HL-60/S4 treated with phorbol 12-myristate 13-acetate at 8.2 ng/mL for 4 days and 3 days (cell line): ENCODE results near the gene HMCN2.

Experiments
- in situ Hi-C: fragments of 300-500 bp; cut with MboI; formaldehyde crosslinking; loops from 2 replicates; pipeline ENCODE4 v1.15.0; 2022; ENCODE audit warnings: low sequenced_read_pairs

The HMCN2 gene

DNA sequence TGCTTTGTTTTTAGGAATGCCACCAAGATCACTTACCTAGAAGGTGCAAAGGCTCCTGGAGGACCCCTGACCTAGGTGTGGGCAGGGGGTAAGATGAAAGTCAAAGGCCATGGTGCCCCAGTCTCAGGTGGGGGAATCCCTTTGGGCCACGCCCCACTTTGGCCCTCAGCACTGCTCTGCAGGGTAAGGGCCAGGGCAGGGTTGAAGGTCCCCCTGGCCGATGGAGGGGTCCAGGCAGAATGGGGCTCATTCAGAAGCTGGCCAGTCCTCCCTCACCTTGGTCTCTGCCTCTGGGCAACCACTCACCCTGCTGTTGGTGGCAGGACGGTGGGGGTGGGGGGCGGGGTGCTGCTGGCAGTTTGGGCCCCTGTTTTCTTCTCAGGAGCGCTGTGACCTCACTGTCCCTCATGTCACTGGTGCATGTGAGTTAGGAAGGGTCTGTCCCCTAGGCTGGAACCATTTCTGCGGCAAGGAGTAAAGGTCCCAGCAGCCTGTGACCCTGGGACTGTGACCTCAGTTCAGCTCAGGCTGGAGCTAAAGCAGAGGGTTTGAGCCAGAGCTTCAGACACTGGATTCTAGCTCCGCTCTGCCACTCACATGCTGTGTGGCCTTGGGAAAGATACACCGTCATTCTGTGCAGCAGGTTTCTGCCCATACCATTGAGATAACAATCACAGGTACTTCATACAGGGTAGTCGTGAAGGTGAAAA, 177.3 kb downstream of the HMCN2 start:
- in situ Hi-C loops, result no loop called here

DNA sequence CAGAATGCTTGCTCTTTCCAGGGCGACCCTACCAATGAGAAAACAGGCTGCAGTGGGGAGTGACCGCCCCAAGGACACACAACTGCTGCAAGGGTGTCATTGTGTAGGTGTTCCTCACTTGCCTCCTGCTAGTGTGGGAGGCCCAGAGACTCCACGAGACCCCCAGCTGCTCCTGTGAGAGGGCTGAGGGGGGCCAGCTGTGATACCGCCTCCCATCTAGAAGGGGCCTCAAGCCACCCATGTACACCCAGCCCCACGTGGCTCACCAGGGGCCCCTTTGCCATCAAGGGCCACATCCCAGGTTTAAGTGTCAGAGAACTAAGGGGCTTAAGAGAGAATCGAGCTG, 177.9 kb downstream of the HMCN2 start:
- in situ Hi-C loops, result no loop called here

GRCh38 chr9:130443840-130444492, 178.4 kb downstream of the HMCN2 start:
- in situ Hi-C loops, result no loop called here

GRCh38 chr9:130444565-130445221, 179.1 kb downstream of the HMCN2 start, which contains the start of gene ASS1:
TSS of gene ASS1 (plus strand) at chr9:130444961. CDS start at chr9:130452229, 7,268 bp downstream.
- in situ Hi-C loops, result no loop called here

GRCh38 chr9:130445268-130445983, 179.9 kb downstream of the HMCN2 start:
- in situ Hi-C loops, result no loop called here

DNA sequence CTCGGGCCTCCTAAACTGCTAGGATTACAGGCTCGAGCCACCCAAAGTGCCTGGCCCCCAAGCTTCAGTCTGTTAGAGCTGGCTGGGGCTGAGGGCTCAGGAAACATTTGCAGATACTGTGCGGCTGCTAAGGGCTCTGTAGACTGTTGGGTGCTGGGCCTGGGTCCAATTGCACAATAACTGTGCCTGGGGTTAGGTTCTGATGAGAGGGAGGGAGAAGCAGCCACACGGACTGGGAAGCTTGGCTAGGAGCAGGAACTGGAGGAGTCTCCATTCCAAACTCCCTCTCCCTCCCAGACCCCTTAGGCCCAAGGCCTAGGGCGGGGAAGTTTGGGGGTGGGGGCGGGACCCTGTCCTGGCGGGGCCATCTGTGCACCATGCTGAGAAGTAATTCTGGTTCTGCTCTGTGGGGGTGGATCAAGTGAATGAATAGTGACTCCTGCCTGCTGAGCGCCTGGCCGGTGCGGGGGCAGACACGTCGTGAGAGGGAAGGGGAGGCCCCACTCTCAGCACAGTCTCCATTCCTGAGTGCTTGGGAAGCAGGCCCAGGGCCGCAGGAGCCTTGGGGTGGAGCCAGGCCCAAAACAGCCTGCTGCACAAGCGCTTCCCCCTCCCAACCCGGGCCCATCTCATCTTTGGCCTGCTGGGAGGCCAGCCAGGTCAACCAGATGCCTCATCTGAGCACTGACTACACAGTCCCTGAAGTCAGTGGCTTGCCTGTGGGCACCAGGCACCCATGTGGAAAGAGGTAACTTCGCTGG, 180.7 kb downstream of the HMCN2 start:
- in situ Hi-C loops, result no loop called here

DNA sequence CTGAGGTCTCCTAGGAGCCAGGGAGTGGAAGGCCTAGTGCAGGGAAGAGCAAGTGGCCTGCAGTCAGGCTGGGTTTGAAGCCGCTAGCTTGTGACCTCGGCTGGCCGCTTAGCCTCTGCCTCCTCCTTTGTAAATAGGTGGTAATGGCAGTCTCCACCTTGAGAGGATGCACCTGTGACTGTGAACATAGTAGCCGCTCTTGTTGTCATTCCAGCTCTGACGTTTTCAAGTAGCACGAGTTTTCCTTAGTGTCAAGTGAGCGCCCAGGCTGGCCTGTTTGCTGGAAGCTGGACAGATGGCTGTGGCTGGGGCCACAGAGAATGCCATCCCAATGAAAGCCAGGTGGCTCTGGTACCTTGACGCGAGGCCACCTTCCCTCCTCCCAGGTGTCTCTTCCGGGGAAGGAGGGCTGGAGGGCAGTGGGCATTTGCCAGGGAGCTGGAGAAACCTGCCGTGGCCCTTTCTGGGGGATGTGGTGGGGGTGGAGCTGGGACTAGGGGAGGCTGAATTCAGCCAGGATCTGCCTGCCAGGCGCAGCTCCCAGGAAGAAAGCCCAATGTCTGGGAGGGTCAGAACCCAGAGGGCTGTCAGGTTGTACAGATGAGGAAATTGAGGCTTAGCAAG, 181.7 kb downstream of the HMCN2 start:
- in situ Hi-C loops, result no loop called here

DNA sequence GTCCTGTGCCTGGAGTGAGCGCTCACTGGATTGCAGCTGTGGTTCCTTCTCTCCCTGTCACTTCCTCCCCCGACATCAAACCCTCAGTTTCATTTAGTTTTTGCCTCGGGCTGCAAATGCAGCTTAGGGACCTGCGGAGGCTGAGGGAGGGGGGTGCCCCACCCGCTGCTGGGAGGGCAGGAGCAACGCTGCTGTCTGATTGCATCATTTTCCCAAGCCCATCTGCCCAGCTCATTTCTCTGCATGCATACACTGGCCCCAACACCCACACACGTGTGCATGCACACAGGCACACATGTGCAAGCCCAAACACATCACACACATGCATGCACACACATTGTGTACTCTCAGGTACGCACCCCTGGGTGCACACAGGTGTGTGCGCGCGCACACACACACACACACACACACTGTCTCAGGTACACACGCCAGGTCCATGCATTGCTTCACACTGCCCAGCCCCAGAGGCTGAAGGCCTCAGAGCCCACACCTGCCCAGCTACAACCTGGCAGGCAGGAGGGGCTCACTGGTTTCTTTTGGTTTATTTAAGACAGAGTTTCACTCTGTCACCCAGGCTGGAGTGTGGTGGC, 182.6 kb downstream of the HMCN2 start:
- in situ Hi-C loops, result no loop called here

DNA sequence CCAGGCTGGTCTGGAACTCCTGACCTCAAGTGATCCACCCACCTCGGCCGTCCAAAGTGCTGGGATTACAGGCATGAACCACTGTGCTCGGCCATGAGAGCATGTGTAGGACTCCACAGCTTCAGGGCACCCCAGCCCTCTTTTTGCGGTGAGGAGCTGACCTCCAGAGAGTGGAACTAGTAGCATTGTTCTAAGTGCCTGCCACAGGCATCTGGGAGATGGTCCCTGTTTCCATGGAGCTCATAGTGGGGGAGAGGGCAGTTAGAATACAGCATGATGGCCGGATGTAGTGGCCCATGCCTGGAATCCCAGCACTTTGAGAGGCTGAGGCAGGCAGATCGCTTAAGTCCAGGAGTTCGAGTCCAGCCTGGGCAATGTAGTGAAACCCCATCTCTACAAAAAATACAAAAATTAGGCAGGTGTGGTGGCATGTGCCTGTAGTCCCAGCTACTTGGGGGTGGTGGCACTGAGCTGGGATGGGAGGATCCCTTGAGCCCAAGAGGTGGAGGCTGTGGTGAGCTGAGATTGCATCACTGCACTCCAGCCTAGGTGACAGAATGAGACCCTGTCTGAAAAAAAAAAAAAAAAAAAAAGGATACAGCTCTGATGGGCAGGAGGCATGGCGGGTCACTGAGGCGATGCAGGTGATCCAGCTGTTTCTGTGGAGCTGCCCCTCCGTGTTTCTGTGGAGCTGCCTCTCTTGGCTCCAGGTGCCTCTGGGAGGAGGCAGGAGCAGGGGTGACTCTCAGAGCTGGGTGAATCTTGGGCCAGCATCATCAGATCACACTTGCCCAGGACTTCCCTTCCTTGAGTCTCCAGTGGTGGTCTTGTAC, 183.4 kb downstream of the HMCN2 start:
- in situ Hi-C loops, result no loop called here

- in situ Hi-C loops, result no loop called here
These were observed 184.9 kb downstream of the HMCN2 start for GRCh38 chr9:130450344-130451003.

- in situ Hi-C loops, result no loop called here
These were observed 185.4 kb downstream of the HMCN2 start for GRCh38 chr9:130451004-130451390.

DNA sequence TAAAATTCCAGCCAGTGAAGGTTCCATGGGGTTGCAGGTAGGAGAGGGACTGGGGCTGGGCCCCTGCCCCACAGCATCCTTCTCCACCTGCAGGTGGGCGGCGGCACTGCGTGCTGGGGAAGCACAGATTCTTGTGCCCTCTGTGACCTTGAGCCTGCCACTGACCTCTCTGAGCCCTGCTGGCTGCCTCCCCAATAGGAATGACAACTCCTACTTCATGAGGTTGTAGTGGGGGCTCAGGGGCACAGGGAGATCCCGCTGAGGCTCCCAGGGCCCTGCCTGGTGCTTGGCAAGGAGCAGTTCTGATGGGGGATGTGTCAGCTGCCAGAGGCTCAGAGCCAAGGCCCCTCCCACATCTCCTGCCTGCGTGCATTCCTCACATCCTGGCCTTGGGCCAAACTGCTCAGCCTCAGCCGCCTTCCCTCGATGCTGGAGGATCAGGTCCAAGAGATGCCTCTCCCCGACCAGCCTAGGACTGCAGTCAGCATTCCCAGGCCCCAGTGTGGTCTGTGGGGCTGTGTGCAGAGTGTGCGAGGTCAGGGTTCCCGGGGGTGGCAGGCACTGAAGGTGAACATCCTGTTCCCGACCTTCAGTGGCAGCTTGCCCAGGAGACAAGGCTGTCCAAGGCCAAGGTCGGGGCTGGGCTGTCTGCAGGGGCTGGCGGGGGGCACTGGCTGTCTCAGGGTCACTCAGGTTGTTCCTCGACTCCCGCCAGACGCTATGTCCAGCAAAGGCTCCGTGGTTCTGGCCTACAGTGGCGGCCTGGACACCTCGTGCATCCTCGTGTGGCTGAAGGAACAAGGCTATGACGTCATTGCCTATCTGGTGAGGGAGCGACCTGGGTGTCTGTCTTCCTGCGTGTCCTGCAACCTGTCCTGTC, 186.2 kb downstream of the HMCN2 start:
- in situ Hi-C loops, result no loop called here

- in situ Hi-C loops, result no loop called here
These were observed 187.3 kb downstream of the HMCN2 start for GRCh38 chr9:130452835-130453234.

DNA sequence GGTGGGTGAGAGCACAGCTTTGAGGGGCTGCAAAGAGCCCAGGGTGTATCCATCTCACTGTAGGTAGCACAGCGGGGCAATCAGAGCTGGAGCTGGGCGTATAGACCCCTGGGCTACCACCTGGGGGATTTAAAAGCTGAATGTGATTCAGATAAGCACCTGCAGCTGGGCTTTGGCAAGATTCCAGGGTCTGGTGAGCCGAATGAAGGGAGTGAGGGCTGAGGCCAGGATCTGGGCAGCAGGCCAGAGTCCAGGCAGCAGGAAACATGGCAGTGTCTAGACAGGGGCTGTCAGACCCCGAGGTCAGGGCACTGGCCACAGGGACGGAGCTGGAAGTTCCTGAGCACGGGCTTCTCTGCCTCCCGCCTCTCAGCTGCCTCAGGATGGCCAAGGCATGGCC, 187.9 kb downstream of the HMCN2 start:
- in situ Hi-C loops, result no loop called here

- in situ Hi-C loops, result no loop called here
These were observed 188.7 kb downstream of the HMCN2 start for GRCh38 chr9:130454096-130454811.

DNA sequence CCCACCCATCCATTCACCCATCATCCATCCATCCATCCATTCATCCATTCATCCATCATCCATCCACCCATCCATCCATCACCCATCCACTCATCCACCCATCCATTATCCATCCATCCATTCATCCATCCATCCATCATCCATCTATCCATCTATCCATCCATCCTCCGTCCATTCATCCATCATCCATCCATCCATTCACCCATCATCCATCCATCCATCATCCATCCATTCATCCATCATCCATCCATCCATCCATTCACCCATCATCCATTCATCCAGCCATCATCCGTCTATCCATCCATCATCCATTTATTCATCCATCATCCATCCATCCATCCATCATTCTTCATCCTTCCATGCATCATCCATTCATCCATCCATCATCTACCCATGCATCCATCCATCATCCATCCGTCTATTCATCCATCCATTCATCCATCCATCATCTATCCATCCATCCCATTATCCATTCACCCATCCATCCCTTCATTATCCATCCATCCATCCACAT, 189.3 kb downstream of the HMCN2 start:
- in situ Hi-C loops, result no loop called here
